ENCODE results near the gene TESPA1. TPM values are rescaled to one million over a fixed set of nuclear protein-coding genes. Genes with fewer than 3 reads are reported as not detected.

Gene TESPA1
- total and polyA plus RNA-seq, 2 experiments from 2014 or later, result 0.34 TPM; not detected in 1

GRCh38 chr12:54934419-54934818 is 50.1 kb downstream of the TESPA1 start (continued):
- TF ChIP-seq ZNF462 (CRISPR knock-in tag; IDR thresholded peaks at IDR 0.05), result no peak
- TF ChIP-seq JUNB (IDR thresholded peaks at IDR 0.05; ENCODE audit: unreplicated experiment), result no peak
- no peak for TF ChIP-seq POLR2AphosphoS5 (IDR thresholded peaks at IDR 0.05; ENCODE audit: low read depth)
- TF ChIP-seq, protein P1, sequence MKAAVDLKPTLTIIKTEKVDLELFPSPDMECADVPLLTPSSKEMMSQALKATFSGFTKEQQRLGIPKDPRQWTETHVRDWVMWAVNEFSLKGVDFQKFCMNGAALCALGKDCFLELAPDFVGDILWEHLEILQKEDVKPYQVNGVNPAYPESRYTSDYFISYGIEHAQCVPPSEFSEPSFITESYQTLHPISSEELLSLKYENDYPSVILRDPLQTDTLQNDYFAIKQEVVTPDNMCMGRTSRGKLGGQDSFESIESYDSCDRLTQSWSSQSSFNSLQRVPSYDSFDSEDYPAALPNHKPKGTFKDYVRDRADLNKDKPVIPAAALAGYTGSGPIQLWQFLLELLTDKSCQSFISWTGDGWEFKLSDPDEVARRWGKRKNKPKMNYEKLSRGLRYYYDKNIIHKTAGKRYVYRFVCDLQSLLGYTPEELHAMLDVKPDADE (IDR thresholded peaks at IDR 0.05), result no peak
- no peak for TF ChIP-seq ZNF114 (CRISPR knock-in tag; IDR thresholded peaks at IDR 0.05)
- TF ChIP-seq NANOG (IDR thresholded peaks at IDR 0.05; ENCODE audit: borderline replicate concordance), result no peak
- TF ChIP-seq CREB1 (CRISPR knock-in tag; IDR thresholded peaks at IDR 0.05; ENCODE audit: low read depth), result no peak
- no peak for TF ChIP-seq STAT1 (IDR thresholded peaks at IDR 0.05; ENCODE audit: unreplicated experiment)

DNA sequence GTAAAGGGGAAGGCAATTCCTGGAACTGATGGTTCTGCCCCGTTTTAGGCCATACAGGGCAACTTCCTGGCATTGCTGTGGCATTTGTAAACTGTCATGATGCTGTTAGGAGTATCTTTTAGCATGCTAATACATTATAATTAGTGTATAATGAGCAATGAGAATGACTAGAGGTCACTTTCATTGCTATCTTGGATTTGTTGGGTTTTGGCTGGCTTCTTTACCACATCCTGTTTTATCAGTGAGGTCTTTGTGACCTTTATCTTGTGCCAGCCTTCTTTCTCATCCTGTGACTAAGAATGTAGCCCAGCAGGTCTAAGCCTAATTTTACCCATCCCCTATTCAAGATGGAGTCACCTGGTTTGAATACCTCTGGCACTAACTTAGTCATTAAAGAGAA is 51.2 kb downstream of the TESPA1 start:
- peaks cover 35% of the 10 kb centered on the region for H3K9me3 Mint-ChIP-seq
- Histone ChIP-seq H2AFZ (no peak overlapping the region), H3K36me3 (ENCODE audit: insufficient read depth) (no peaks in the 10 kb centered on the region; the same call in 1 of the 2 replicates), H3K27me3 (ENCODE audit: insufficient read depth) (no peaks in the 10 kb centered on the region), H4K20me1 (replicated peaks; ENCODE audit: insufficient read depth) (no peaks in the 10 kb centered on the region), H3K9me2 (ENCODE audit: insufficient read depth) (0 out of 2 replicates have a peak, but pooled peaks cover 11% of the 10 kb centered on the region), H3K79me2 (replicated peaks; ENCODE audit: insufficient read depth) (no peaks in the 10 kb centered on the region), H3K27ac (ENCODE audit: low read depth) (no peak overlapping the region), H3K4me3 (no peak overlapping the region), H3K4me1 (ENCODE audit: insufficient read depth) (no peaks in the 10 kb centered on the region), H3K4me2 (no peak overlapping the region), H3F3A (replicated peaks; ENCODE audit: low read depth) (no peaks in the 10 kb centered on the region)
- H3K27ac Mint-ChIP-seq, result no peak overlapping the region
- H3K27me3 Mint-ChIP-seq (ENCODE audit: insufficient read depth, low read depth, poor library complexity), result peaks cover 5% of the 10 kb centered on the region
- no peak for DNase-seq (ENCODE audit: low spot score)
- no peak overlapping the region for H3K4me3 Mint-ChIP-seq
- H3K4me1 Mint-ChIP-seq, result no peaks in the 10 kb centered on the region
- no peak for ATAC-seq
- H3K36me3 Mint-ChIP-seq (ENCODE audit: low read depth), result peaks cover 19% of the 10 kb centered on the region
- TF ChIP-seq ZNF114 (CRISPR knock-in tag; IDR thresholded peaks at IDR 0.05) (no peak), EZH2 (IDR thresholded peaks at IDR 0.05; ENCODE audit: low read depth, unreplicated experiment) (no peak), EZH2phosphoT487 (IDR thresholded peaks at IDR 0.05; ENCODE audit: unreplicated experiment) (no peak), JUNB (IDR thresholded peaks at IDR 0.05; ENCODE audit: unreplicated experiment) (no peak), STAT1 (IDR thresholded peaks at IDR 0.05; ENCODE audit: unreplicated experiment) (no peak)

Data from GM23338 (cell line).